ENCODE results near the gene MIPEP.

DNA sequence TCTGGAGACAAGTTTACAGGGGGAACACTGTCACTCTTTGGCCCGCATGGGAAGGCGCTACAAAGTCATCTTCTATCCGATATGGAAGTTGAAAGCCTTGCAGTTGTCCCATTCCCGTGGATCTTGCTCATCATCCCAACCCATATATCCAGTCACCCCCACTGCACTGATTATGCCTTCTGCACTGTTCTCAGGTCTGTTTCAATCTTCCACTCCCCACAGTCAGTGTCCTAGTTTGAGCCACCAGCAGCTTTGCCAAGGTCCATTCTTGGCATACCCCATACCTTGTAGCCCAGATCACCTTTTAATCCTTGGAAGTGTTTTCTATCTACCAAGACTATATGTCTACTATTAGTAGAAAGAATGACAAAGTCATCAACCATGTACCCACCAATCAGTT lies 88.1 kb downstream of the MIPEP start:
- TF ChIP-seq, protein P1, sequence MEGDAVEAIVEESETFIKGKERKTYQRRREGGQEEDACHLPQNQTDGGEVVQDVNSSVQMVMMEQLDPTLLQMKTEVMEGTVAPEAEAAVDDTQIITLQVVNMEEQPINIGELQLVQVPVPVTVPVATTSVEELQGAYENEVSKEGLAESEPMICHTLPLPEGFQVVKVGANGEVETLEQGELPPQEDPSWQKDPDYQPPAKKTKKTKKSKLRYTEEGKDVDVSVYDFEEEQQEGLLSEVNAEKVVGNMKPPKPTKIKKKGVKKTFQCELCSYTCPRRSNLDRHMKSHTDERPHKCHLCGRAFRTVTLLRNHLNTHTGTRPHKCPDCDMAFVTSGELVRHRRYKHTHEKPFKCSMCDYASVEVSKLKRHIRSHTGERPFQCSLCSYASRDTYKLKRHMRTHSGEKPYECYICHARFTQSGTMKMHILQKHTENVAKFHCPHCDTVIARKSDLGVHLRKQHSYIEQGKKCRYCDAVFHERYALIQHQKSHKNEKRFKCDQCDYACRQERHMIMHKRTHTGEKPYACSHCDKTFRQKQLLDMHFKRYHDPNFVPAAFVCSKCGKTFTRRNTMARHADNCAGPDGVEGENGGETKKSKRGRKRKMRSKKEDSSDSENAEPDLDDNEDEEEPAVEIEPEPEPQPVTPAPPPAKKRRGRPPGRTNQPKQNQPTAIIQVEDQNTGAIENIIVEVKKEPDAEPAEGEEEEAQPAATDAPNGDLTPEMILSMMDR (optimal IDR thresholded peaks at IDR 0.05 in 1 of 3, IDR thresholded peaks at IDR 0.05 in 1 of 3, conservative IDR thresholded peaks at IDR 0.05 in 1 of 3; ENCODE audit: extremely low read depth in 1 of 3, insufficient read depth in 2 of 3, low read length in 3 of 3), result no peak
- TF ChIP-seq EZH2 (IDR thresholded peaks at IDR 0.05; ENCODE audit: low read length), result no peak
